Measurements from ENCODE around the gene PGS1.
"Not testable (repeated sequence)": the region's sequence is repeated elsewhere in the genome, so short reads cannot be mapped to it uniquely, and the experiment has no call there.

The PGS1 gene

DNA sequence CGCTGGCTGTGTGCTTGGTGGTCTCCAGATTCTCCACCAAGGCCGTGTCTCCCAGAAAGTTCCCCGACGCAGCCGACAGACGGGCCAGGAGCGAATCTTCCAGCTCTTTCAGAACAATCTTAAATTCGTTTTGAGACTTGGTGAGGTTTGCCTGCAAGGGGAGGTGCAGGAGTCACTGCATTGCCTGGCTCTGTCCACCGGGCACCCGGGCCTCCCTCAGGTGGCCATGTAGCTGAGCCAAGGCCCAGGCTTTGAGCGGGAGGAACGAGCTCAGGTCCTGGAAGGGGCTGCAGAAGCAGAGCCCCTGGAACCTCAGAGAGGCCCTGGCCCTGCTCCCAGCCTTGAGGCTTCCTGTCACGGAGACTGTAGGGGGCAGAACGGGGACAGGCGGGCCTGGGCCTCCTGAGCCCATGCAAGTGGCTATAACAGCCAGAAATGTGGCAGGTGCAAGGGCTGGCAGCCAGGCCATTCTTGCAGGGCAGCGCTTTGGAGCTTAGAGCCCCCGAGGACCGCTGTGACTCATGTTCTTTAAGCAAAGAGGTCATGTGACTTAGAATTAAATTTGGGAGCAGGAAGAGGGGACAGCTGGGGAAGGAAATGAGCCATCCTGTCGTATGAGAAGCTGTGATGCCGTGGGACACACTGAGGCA is 72.4 kb downstream of the PGS1 start:
- no peak overlapping the region for H3K4me3 ChIP-seq (ENCODE audit: low read depth in 1 of 2, low read length in 2 of 2)
- H3K9me3 ChIP-seq (ENCODE audit: low read length) = no peaks in the 10 kb centered on the region
- no peaks in the 10 kb centered on the region for H3K27me3 ChIP-seq (ENCODE audit: control insufficient read depth in 1 of 2, insufficient read depth in 2 of 2, low read length in 2 of 2)
- no peaks in the 10 kb centered on the region for H3K36me3 ChIP-seq (ENCODE audit: insufficient read depth, low read length)
- no peaks in the 10 kb centered on the region for H3K4me1 ChIP-seq (ENCODE audit: insufficient read depth, low read length)
- no peak overlapping the region for H3K27ac ChIP-seq (ENCODE audit: low read depth, low read length)
- H3K9ac ChIP-seq (ENCODE audit: low read length) = no peak overlapping the region

GRCh38 chr17:78451753-78452152 is 73.3 kb downstream of the PGS1 start:
- Histone ChIP-seq H3K4me1 (ENCODE audit: insufficient read depth, low read length) (no peaks in the 10 kb centered on the region), H3K36me3 (ENCODE audit: insufficient read depth, low read length) (no peaks in the 10 kb centered on the region), H3K27ac (ENCODE audit: low read depth, low read length) (no peak overlapping the region), H3K9ac (ENCODE audit: low read length) (no peak overlapping the region), H3K4me3 (ENCODE audit: low read depth in 1 of 2, low read length in 2 of 2) (no peak overlapping the region), H3K9me3 (ENCODE audit: low read length) (no peaks in the 10 kb centered on the region), H3K27me3 (ENCODE audit: control insufficient read depth in 1 of 2, insufficient read depth in 2 of 2, low read length in 2 of 2) (no peaks in the 10 kb centered on the region)

DNA sequence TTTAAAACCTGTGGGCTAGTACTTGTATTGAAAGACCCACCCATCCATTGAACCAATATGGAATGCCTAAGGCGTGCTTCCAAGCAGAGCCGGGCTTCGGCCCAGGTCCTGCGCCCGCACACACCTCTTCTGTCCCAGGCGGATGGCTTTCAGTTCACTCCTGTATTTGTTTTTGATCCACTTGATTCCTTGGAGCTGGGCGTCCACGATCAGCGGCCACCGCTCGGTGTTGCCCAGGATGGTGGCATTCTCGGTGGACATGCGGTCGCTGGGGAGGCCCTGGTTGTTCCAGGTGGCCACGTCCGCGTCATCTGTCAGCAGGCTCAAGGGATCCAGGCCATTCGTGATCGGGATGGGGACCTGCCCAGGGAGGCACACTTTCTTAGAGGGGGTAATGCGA is 75.9 kb downstream of the PGS1 start:
- H3K9me3 ChIP-seq (ENCODE audit: low read length) = no peaks in the 10 kb centered on the region
- no peaks in the 10 kb centered on the region for H3K4me1 ChIP-seq (ENCODE audit: insufficient read depth, low read length)
- H3K27ac ChIP-seq (ENCODE audit: low read depth, low read length) = no peak overlapping the region
- no peak overlapping the region for H3K4me3 ChIP-seq (ENCODE audit: low read depth in 1 of 2, low read length in 2 of 2)
- no peak overlapping the region for H3K9ac ChIP-seq (ENCODE audit: low read length)
- no peaks in the 10 kb centered on the region for H3K36me3 ChIP-seq (ENCODE audit: insufficient read depth, low read length)
- H3K27me3 ChIP-seq (ENCODE audit: control insufficient read depth in 1 of 2, insufficient read depth in 2 of 2, low read length in 2 of 2) = no peaks in the 10 kb centered on the region

- H3K9ac ChIP-seq (ENCODE audit: low read length) = no peak overlapping the region
- no peaks in the 10 kb centered on the region for H3K36me3 ChIP-seq (ENCODE audit: insufficient read depth, low read length)
- no peaks in the 10 kb centered on the region for H3K4me1 ChIP-seq (ENCODE audit: insufficient read depth, low read length)
- H3K27ac ChIP-seq (ENCODE audit: low read depth, low read length) = no peak overlapping the region
- H3K4me3 ChIP-seq (ENCODE audit: low read depth in 1 of 2, low read length in 2 of 2) = no peak overlapping the region
- H3K9me3 ChIP-seq (ENCODE audit: low read length) = no peaks in the 10 kb centered on the region
- no peaks in the 10 kb centered on the region for H3K27me3 ChIP-seq (ENCODE audit: control insufficient read depth in 1 of 2, insufficient read depth in 2 of 2, low read length in 2 of 2)
These were observed 79.6 kb downstream of the PGS1 start for GRCh38 chr17:78458091-78458490.

GRCh38 chr17:78458736-78459335 is 80.4 kb downstream of the PGS1 start:
- no peaks in the 10 kb centered on the region for H3K4me1 ChIP-seq (ENCODE audit: insufficient read depth, low read length)
- H3K9ac ChIP-seq (ENCODE audit: low read length) = no peak overlapping the region
- no peaks in the 10 kb centered on the region for H3K27me3 ChIP-seq (ENCODE audit: control insufficient read depth in 1 of 2, insufficient read depth in 2 of 2, low read length in 2 of 2)
- no peaks in the 10 kb centered on the region for H3K36me3 ChIP-seq (ENCODE audit: insufficient read depth, low read length)
- H3K4me3 ChIP-seq (ENCODE audit: low read depth in 1 of 2, low read length in 2 of 2) = no peak overlapping the region
- H3K9me3 ChIP-seq (ENCODE audit: low read length) = no peaks in the 10 kb centered on the region
- no peak overlapping the region for H3K27ac ChIP-seq (ENCODE audit: low read depth, low read length)

GRCh38 chr17:78459696-78460095 is 81.2 kb downstream of the PGS1 start:
- Histone ChIP-seq H3K27ac (ENCODE audit: low read depth, low read length) (no peak overlapping the region), H3K9ac (ENCODE audit: low read length) (no peak overlapping the region), H3K4me3 (ENCODE audit: low read depth in 1 of 2, low read length in 2 of 2) (no peak overlapping the region), H3K36me3 (ENCODE audit: insufficient read depth, low read length) (no peaks in the 10 kb centered on the region), H3K27me3 (ENCODE audit: control insufficient read depth in 1 of 2, insufficient read depth in 2 of 2, low read length in 2 of 2) (no peaks in the 10 kb centered on the region), H3K4me1 (ENCODE audit: insufficient read depth, low read length) (no peaks in the 10 kb centered on the region), H3K9me3 (ENCODE audit: low read length) (no peaks in the 10 kb centered on the region)

DNA sequence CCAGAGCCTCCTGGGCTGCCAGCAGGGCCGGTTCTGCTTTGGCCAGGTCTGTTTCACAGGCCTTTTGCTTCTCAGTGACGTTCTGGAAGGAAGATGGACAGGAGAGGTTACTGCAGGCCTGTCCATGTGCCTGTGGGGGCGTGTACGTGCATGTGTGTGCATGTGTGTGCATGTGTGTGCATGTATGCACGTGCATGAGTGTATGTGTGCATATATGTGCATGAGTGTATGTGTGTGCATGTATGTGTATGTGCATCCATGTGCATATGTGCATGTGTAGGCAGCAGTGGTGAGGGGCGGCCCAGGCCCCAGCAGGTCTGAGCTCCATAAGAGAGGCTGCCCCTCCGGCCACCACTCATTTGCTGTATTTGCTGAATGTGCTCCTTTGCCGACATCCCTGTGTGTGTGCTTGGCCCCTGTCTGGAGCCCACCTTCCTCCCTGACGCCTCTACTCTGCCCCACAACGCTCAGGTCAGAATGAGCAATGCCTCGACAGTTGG is 81.8 kb downstream of the PGS1 start:
- Histone ChIP-seq H3K4me3 (ENCODE audit: low read depth in 1 of 2, low read length in 2 of 2) (no peak overlapping the region), H3K36me3 (ENCODE audit: insufficient read depth, low read length) (no peaks in the 10 kb centered on the region), H3K27ac (ENCODE audit: low read depth, low read length) (no peak overlapping the region), H3K9ac (ENCODE audit: low read length) (no peak overlapping the region), H3K4me1 (ENCODE audit: insufficient read depth, low read length) (no peaks in the 10 kb centered on the region), H3K27me3 (ENCODE audit: control insufficient read depth in 1 of 2, insufficient read depth in 2 of 2, low read length in 2 of 2) (no peaks in the 10 kb centered on the region), H3K9me3 (ENCODE audit: low read length) (no peaks in the 10 kb centered on the region)

GRCh38 chr17:78460951-78461798 is 82.7 kb downstream of the PGS1 start:
- Histone ChIP-seq H3K4me3 (ENCODE audit: low read depth in 1 of 2, low read length in 2 of 2) (no peak overlapping the region), H3K9me3 (ENCODE audit: low read length) (no peaks in the 10 kb centered on the region), H3K27ac (ENCODE audit: low read depth, low read length) (no peak overlapping the region)

GRCh38 chr17:78461799-78462053 is 83.3 kb downstream of the PGS1 start:
- H3K4me3 ChIP-seq (ENCODE audit: low read depth in 1 of 2, low read length in 2 of 2) = no peak overlapping the region
- no peaks in the 10 kb centered on the region for H3K36me3 ChIP-seq (ENCODE audit: insufficient read depth, low read length)
- no peak overlapping the region for H3K27ac ChIP-seq (ENCODE audit: low read depth, low read length)
- H3K4me1 ChIP-seq (ENCODE audit: insufficient read depth, low read length) = no peaks in the 10 kb centered on the region
- H3K9me3 ChIP-seq (ENCODE audit: low read length) = no peaks in the 10 kb centered on the region
- no peak overlapping the region for H3K9ac ChIP-seq (ENCODE audit: low read length)
- no peaks in the 10 kb centered on the region for H3K27me3 ChIP-seq (ENCODE audit: control insufficient read depth in 1 of 2, insufficient read depth in 2 of 2, low read length in 2 of 2)

More at GRCh38 chr17:78460951-78461798, 82.7 kb downstream of the PGS1 start:
- H3K36me3 ChIP-seq (ENCODE audit: insufficient read depth, low read length) = no peaks in the 10 kb centered on the region
- H3K27me3 ChIP-seq (ENCODE audit: control insufficient read depth in 1 of 2, insufficient read depth in 2 of 2, low read length in 2 of 2) = no peaks in the 10 kb centered on the region
- H3K4me1 ChIP-seq (ENCODE audit: insufficient read depth, low read length) = no peaks in the 10 kb centered on the region
- H3K9ac ChIP-seq (ENCODE audit: low read length) = no peak overlapping the region

- Histone ChIP-seq H3K4me3 (ENCODE audit: low read depth in 1 of 2, low read length in 2 of 2) (no peak overlapping the region), H3K4me1 (ENCODE audit: insufficient read depth, low read length) (no peaks in the 10 kb centered on the region), H3K9ac (ENCODE audit: low read length) (no peak overlapping the region), H3K27ac (ENCODE audit: low read depth, low read length) (no peak overlapping the region), H3K27me3 (ENCODE audit: control insufficient read depth in 1 of 2, insufficient read depth in 2 of 2, low read length in 2 of 2) (no peaks in the 10 kb centered on the region), H3K36me3 (ENCODE audit: insufficient read depth, low read length) (no peaks in the 10 kb centered on the region), H3K9me3 (ENCODE audit: low read length) (no peaks in the 10 kb centered on the region)
These were observed 83.7 kb downstream of the PGS1 start for GRCh38 chr17:78462148-78462547.

- H3K27me3 ChIP-seq (ENCODE audit: control insufficient read depth in 1 of 2, insufficient read depth in 2 of 2, low read length in 2 of 2); H3K9ac ChIP-seq (ENCODE audit: low read length); H3K4me1 ChIP-seq (ENCODE audit: insufficient read depth, low read length); H3K4me3 ChIP-seq (ENCODE audit: low read depth in 1 of 2, low read length in 2 of 2); H3K36me3 ChIP-seq (ENCODE audit: insufficient read depth, low read length); H3K9me3 ChIP-seq (ENCODE audit: low read length); H3K27ac ChIP-seq (ENCODE audit: low read depth, low read length): not testable (repeated sequence)
These were observed 87.8 kb downstream of the PGS1 start for GRCh38 chr17:78466109-78466785.
